Esophagus muscularis mucosa (tissue), 4 donors: ENCODE results near the gene EML6. TPM values are rescaled to one million over a fixed set of nuclear protein-coding genes. Genes with fewer than 3 reads are reported as not detected.

Experiments
- DNase-seq: peaks from one replicate; pipeline ENCODE4 v3.0.0-alpha.2; 2017; ENCODE audit errors: extremely low spot score
- H3K27ac ChIP-seq, 4 donors: fragments of 200-600 bp; sonication (generic); replicated peaks in 1 of 4; 1 replicate in 3 of 4; 2 replicates in 1 of 4; pipeline ENCODE4 v1.5.1; 2016 to 2019; ENCODE audit warnings: mild to moderate bottlenecking in 1 of 4
- H3K27me3 ChIP-seq, 4 donors: fragments of 200-600 bp; sonication (generic); one replicate each; pipeline versions ENCODE4 v1.5.1 to v1.6.0; 2016 to 2019
- H3K36me3 ChIP-seq, 4 donors: fragments of 200-600 bp; sonication (generic); one replicate each; pipeline ENCODE4 v1.5.1; 2016 to 2019
- H3K4me1 ChIP-seq, 4 donors: fragments of 200-600 bp; sonication (generic); one replicate each; pipeline ENCODE4 v1.5.1; 2016 to 2019
- H3K4me3 ChIP-seq, 4 donors: fragments of 200-600 bp; sonication (generic); 1 replicate in 2 of 4; 2 replicates in 2 of 4; pipeline ENCODE4 v1.5.1; 2016 to 2019; ENCODE audit warnings: mild to moderate bottlenecking in 4 of 4, moderate library complexity in 1 of 4
- H3K9me3 ChIP-seq, 4 donors: fragments of 200-600 bp; sonication (generic); 1 replicate in 3 of 4; 2 replicates in 1 of 4; pipeline ENCODE4 v1.5.1; 2016 to 2019
- EP300 ChIP-seq: sonication (generic); formaldehyde crosslinking; IDR thresholded peaks from one replicate; pipeline ENCODE4 v1.6.1; 2017; ENCODE audit warnings: antibody characterized with exemption
- POLR2A ChIP-seq: fragments of 450-650 bp; IDR thresholded peaks from one replicate; pipeline ENCODE4 v1.6.1; 2017; ENCODE audit warnings: antibody characterized with exemption, moderate library complexity, mild to moderate bottlenecking, low read depth
- POLR2AphosphoS5 ChIP-seq, 2 donors: sonication (generic); formaldehyde crosslinking; IDR thresholded peaks; one replicate each; pipeline ENCODE4 v1.6.1; 2017; ENCODE audit warnings: antibody characterized with exemption in 2 of 2
- WGBS: methylation state at CpG from one replicate; pipeline ENCODE4 v1.1.5; 2018; 5-methylcytosine and 5-hydroxymethylcytosine counted together
- intact Hi-C: fragments of 100-400 bp; cut with DNase I; formaldehyde crosslinking; loops from one replicate; pipeline ENCODE4 v1.15.1; 2023
- total RNA-seq, 4 donors: library from RNA; depleted of rRNA; stranded (reverse); fragments of >200 nt; gene quantifications; one replicate each; pipeline versions ENCODE4 v1.1.0 to v1.2.1, GENCODE V29; 2016
- TF ChIP-seq, protein P1 (sequence below), 3 experiments: fragments of 200-600 bp in 2 of 3; fragments of 450-650 bp in 1 of 3; sonication (generic) in 2 of 3; IDR thresholded peaks; one replicate each; pipeline ENCODE4 v1.5.1; 2017 to 2019; ENCODE audit warnings: antibody characterized with exemption in 3 of 3, mild to moderate bottlenecking in 2 of 3, moderate library complexity in 1 of 3

Gene EML6
- total RNA-seq, 4 donors from 2014 or later: 0.75 to 4.6 (median 0.89) TPM

DNA sequence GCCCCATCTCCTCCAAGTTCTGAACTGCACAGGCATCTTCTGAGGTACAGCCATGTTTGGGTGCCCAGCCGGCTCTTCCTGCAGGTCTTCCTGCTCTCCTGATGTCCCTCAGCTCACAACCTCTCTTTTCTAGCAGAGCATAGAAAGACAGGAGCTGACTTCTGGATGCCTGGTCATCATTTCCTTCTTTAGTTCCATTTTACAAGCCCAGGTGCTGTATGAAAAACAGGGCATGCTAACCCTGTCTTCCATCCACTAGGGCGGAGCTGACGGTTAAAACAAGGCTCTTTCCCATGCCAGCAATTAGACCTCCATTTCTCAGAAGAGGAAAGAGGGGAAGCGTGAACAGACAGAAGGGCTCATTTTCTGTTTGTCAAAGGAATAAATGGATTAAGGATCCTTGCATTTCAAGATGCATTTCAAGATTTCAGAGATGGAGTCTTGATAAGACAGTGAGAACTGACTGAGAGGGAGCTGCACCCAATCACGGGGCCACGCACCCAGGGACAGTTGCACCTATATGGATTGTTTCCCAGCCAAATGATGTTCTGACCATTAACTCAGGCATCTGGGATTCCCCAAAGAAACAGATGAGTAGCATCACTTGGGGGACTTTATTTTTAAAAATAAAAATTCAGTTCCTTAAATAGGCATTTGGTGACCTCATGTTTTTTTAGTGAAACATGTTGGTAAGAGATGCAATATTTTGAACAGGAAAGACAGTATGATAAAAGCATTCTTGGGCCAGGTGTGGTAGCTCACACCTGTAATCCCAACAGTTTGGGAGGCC, 45.8 kb upstream of the EML6 start:
- Histone ChIP-seq H3K27me3 (no peaks in the 10 kb centered on the region), H3K27ac (no peak overlapping the region)

DNA sequence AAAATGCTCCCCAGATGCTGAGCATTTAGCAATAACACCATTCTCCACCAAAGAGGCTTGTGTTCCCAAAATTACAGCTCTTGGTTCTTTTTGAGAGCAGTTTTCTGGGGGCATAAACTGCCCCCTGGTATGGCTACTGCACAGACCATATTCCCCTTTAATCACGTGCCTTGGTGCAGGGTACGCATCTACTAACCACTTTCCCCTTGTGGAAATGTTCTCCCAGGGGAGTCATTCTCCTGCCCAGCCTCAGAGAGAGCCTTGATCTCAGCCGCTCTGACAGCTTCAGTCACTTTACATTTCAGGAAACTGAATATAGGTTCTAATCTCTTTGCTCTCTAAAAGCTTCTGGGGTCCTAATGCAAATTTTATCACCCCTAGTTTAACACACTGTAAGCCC, 44.7 kb upstream of the EML6 start:
- 86% methylated on average over 3 of the region's 3 CpGs for WGBS
- TF ChIP-seq, protein P1, sequence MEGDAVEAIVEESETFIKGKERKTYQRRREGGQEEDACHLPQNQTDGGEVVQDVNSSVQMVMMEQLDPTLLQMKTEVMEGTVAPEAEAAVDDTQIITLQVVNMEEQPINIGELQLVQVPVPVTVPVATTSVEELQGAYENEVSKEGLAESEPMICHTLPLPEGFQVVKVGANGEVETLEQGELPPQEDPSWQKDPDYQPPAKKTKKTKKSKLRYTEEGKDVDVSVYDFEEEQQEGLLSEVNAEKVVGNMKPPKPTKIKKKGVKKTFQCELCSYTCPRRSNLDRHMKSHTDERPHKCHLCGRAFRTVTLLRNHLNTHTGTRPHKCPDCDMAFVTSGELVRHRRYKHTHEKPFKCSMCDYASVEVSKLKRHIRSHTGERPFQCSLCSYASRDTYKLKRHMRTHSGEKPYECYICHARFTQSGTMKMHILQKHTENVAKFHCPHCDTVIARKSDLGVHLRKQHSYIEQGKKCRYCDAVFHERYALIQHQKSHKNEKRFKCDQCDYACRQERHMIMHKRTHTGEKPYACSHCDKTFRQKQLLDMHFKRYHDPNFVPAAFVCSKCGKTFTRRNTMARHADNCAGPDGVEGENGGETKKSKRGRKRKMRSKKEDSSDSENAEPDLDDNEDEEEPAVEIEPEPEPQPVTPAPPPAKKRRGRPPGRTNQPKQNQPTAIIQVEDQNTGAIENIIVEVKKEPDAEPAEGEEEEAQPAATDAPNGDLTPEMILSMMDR (IDR thresholded peaks at IDR 0.05): no peak
- no peak for TF ChIP-seq POLR2A
- TF ChIP-seq POLR2AphosphoS5 (IDR thresholded peaks at IDR 0.05): no peak
- TF ChIP-seq EP300: no peak
- Histone ChIP-seq H3K36me3 (no peaks in the 10 kb centered on the region), H3K9me3 (no peaks in the 10 kb centered on the region), H3K27me3 (no peaks in the 10 kb centered on the region), H3K4me1 (peaks cover 23 to 30% (median 27%) of the 10 kb centered on the region in 4 donors), H3K4me3 (no peak overlapping the region), H3K27ac (no peak overlapping the region)
- intact Hi-C loops: no loop called here
- DNase-seq: no peak

More for the DNA sequence above, 45.8 kb upstream of the EML6 start:
- WGBS: 91% methylated on average over 6 of the region's 6 CpGs
- intact Hi-C loops: no loop called here
- peak; percentile 64 for DNase-seq
- TF ChIP-seq EP300 (no peak), POLR2A (no peak), POLR2AphosphoS5 (IDR thresholded peaks at IDR 0.05) (no peak)
- TF ChIP-seq, protein P1 (IDR thresholded peaks at IDR 0.05): no peak
- H3K9me3 ChIP-seq: no peaks in the 10 kb centered on the region
- H3K36me3 ChIP-seq: no peaks in the 10 kb centered on the region
- H3K4me1 ChIP-seq: peaks cover 33 to 39% (median 37%) of the 10 kb centered on the region in 4 donors
- no peak overlapping the region for H3K4me3 ChIP-seq

DNA sequence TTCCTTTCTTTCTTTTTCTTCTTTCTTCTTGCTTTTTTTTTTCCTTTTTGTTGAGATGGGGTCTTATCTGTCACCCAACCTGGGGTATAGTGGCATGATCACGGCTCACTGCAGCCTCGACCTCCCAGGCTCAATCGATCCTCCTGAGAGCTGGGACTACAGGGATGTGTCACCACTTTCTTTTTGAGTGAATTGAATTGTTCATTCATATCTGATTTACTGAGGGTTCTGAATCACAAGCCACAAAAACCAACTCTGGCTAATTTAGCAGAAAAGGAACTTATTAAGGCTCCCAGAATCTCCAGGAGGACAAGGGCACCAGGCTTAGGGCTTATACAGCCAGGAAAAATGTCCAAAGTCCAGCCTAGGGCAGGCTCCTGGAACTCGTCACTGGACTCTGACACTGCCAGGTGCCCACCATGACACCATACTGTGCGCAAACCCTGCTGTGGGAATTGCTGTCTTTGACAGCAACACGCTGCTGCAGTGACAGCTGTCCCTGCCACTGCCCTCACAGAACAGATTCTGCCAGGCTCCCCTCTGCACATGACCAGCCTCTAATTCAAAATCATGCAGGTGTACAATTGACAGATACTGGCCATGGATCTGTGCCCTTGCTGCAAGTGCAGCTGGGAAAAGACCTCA, 42.9 kb upstream of the EML6 start:
- Histone ChIP-seq H3K36me3 (no peaks in the 10 kb centered on the region), H3K27ac (no peak overlapping the region), H3K4me3 (no peak overlapping the region), H3K9me3 (no peaks in the 10 kb centered on the region), H3K4me1 (peaks cover 6 to 14% (median 9%) of the 10 kb centered on the region in 4 donors), H3K27me3 (no peaks in the 10 kb centered on the region)
- WGBS: 70% methylated on average over 6 of the region's 6 CpGs
- TF ChIP-seq EP300 (no peak), POLR2AphosphoS5 (IDR thresholded peaks at IDR 0.05) (no peak), POLR2A (no peak)
- TF ChIP-seq, protein P1 (IDR thresholded peaks at IDR 0.05): no peak
- intact Hi-C loops: no loop called here
- DNase-seq: no peak

DNA sequence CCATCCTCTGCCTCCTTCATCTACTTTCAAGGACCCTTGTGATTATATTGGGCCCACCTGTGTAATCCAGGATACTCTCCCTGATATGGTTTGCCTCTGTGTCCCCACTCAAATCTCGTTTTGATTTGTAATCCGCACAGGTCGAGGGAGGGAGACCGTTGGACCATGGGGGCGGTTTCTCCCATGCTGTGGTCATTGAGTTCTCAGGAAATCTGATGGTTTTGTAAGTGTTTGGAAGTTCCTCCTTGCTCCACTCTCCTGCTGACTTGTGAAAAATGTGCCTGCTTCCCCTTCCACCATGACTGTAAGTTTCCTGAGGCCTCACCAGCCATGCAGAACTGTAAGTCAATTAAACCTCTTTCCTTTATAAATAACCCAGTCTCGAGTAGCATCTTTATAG, 42.0 kb upstream of the EML6 start:
- Histone ChIP-seq H3K4me3 (no peak overlapping the region), H3K4me1 (peaks cover 0 to 7% (median 2%) of the 10 kb centered on the region in 4 donors), H3K9me3 (no peaks in the 10 kb centered on the region), H3K36me3 (no peaks in the 10 kb centered on the region), H3K27me3 (no peaks in the 10 kb centered on the region), H3K27ac (no peak overlapping the region)
- no peak for DNase-seq
- TF ChIP-seq, protein P1 (IDR thresholded peaks at IDR 0.05): no peak
- TF ChIP-seq POLR2A (no peak), EP300 (no peak), POLR2AphosphoS5 (IDR thresholded peaks at IDR 0.05) (no peak)
- intact Hi-C loops: no loop called here
- WGBS: 88% methylated on average over 6 of the region's 6 CpGs
